ENCODE data around the gene RABEP2.

GRCh38 chr16:28895609-28896008 lies 29.4 kb downstream of the RABEP2 start:
- TF ChIP-seq MEF2D (tag; conservative IDR thresholded peaks at IDR 0.05; ENCODE audit: low read depth) (no peak), CREB3 (tag; conservative IDR thresholded peaks at IDR 0.05; ENCODE audit: low read depth) (no peak), POLR2A (conservative IDR thresholded peaks at IDR 0.05) (no peak), CTCF (IDR thresholded peaks at IDR 0.05 in 2 of 3, conservative IDR thresholded peaks at IDR 0.05 in 1 of 3; ENCODE audit: insufficient read depth in 2 of 3, low read depth in 1 of 3, low read length in 3 of 3) (no peak), TEAD2 (tag; IDR thresholded peaks at IDR 0.05) (no peak), MNT (conservative IDR thresholded peaks at IDR 0.05) (no peak), POLR2AphosphoS5 (IDR thresholded peaks at IDR 0.05; ENCODE audit: control insufficient read depth, insufficient read depth, low read depth, low read length) (no peak), USF1 (CRISPR knock-in tag; IDR thresholded peaks at IDR 0.05) (no peak), CEBPB (tag; IDR thresholded peaks at IDR 0.05) (no peak)
